Activated CD4-positive, alpha-beta T cell treated with anti-CD3 and anti-CD28 coated beads for 48 hours (primary cell): ENCODE measurements around the gene NUP50.
A peak's percentile ranks its signal among the peaks of the same experiment; 100 is the strongest.

Experiments used
- DNase-seq: peaks from one replicate; pipeline ENCODE4 v3.0.0-alpha.2; 2020

Gene NUP50

GRCh38 chr22:45233827-45234226 lies 70.1 kb downstream of the NUP50 start:
- no peak for DNase-seq

GRCh38 chr22:45235101-45235777 lies 71.5 kb downstream of the NUP50 start:
- DNase-seq, result peak; percentile 19

GRCh38 chr22:45235851-45236342 lies 72.2 kb downstream of the NUP50 start:
- no peak for DNase-seq

DNA sequence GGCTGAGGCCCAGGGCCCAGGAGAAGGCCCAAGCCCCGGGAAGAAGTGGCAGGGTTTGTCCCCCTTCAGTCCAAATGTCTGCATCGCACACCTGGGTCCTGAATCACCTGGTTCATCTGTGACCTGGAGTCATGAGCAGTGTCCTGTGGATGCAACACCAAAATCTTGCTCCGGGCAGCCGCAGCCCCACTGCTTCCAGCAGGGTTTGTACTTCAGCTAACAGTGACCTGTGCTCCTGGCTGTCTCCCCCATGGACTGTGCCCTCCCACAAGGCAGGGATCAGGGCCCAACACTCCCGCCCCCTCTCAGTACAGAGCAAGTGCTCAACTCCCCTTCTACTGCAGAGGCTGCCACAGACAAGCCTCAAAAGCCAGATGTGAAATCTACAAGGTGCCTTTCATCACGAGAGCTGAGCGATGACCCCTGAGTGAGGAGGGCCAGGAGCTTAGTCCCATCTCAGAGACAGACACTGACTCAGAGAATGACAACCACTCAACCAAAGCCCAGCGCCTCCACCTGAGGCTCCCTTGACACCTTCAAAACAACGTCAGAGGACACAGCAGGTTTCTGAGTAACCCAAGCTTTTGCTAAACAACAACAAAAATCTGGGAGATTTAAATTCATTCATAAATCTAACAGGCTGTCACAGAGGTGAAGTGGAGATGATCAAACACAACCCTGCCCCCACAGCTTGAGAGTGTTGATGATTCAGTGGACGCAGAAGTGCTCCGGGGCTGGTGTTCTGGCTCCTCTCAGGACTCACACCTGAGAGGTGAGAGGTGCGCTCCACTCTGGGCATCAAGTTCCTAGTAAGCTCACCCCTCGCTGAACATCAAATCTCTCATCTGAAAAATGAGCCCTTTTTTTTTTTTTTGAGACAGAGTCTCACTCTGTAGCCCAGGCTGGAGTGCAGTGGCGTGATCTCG lies 73.6 kb downstream of the NUP50 start:
- no peak for DNase-seq
